Mammary epithelial cell (primary cell): ENCODE measurements around the gene CD99L2.

Experiments used
- EZH2 ChIP-seq: IDR thresholded peaks from 2 replicates; pipeline ENCODE4 v1.6.1; 2012; ENCODE audit warnings: low read length, inconsistent platforms, borderline replicate concordance
- TF ChIP-seq, protein P1 (sequence below), 2 donors: IDR thresholded peaks in 1 of 2; conservative IDR thresholded peaks in 1 of 2; 2 replicates each; pipeline ENCODE4 v1.5.1; 2011 to 2012; ENCODE audit warnings: inconsistent platforms in 2 of 2, low read length in 2 of 2, mild to moderate bottlenecking in 2 of 2, control low read depth in 1 of 2, low read depth in 1 of 2; ENCODE audit not compliant: insufficient read depth in 1 of 2; ENCODE audit errors: extremely low read depth in 1 of 2

DNA sequence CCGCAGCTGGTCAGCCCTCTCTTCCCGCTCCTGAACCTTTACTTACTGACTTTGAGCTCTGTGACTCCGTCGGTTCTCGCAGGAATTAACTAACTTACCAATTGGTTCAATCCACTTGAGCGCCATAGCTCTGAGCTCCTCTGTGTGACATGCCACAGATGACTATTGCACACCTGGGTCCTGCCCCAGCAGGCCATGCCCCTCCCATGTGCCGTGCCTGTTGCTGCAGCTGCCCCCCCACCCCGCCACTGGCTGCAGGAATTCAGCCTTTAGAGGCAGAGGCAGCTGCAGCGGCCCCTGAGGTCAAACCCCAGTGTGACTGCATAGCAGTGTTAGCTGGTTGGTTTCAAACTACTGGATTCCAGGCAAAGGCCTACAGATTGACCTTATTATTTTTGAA lies 134.7 kb downstream of the CD99L2 start:
- TF ChIP-seq, protein P1, sequence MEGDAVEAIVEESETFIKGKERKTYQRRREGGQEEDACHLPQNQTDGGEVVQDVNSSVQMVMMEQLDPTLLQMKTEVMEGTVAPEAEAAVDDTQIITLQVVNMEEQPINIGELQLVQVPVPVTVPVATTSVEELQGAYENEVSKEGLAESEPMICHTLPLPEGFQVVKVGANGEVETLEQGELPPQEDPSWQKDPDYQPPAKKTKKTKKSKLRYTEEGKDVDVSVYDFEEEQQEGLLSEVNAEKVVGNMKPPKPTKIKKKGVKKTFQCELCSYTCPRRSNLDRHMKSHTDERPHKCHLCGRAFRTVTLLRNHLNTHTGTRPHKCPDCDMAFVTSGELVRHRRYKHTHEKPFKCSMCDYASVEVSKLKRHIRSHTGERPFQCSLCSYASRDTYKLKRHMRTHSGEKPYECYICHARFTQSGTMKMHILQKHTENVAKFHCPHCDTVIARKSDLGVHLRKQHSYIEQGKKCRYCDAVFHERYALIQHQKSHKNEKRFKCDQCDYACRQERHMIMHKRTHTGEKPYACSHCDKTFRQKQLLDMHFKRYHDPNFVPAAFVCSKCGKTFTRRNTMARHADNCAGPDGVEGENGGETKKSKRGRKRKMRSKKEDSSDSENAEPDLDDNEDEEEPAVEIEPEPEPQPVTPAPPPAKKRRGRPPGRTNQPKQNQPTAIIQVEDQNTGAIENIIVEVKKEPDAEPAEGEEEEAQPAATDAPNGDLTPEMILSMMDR (conservative IDR thresholded peaks at IDR 0.05 in 1 of 2, IDR thresholded peaks at IDR 0.05 in 1 of 2; ENCODE audit: extremely low read depth in 1 of 2, insufficient read depth in 1 of 2, low read depth in 1 of 2, low read length in 2 of 2) = no peak
- TF ChIP-seq EZH2 = no peak
